ENCODE measurements around the gene ASIC2.

DNA sequence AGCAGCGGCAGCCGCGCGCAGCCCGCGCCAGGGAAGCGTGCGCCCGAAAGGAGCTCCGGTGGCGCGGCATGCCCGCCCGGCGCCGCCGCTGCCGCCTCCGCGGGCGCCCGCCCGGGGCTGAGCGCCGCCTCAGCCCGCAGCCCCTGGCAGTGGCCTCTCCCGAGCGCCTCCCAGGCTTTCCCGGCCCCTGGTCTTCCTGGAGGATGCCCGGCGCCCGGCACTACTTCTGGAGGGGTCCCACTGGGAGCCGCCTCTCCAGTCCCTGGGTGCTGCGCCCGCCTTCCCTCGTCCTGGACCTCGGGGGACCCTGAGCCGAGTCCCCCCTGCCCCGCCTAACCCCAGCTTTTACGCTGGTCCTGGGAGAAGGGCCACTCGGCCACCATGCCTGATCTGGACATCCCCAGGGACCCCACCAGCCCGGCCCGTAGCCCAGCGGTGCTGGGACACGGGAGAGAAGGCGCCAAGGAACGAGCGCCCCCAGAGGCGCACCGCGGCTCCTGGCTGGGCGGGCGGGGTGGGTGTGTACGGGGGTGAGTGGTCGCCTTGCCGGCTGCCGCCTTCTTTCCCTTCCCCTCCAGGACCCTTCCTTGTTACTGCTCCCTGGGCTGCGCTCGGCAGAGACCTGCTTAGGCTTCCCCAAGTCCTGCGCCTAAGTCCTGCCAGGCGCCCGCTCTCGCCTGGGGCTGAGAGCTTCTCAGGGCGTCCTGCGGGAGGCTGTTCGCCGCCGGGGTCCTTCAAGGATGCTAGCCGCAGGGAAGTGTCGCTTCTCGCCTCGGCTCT lies 704 bp downstream of the ASIC2 start:
- TF ChIP-seq ZFP3 (CRISPR knock-in tag; IDR thresholded peaks at IDR 0.05), result no peak
- TF ChIP-seq ZC3H10 (CRISPR knock-in tag; IDR thresholded peaks at IDR 0.05), result no peak

All from SK-N-SH treated with all-trans-retinoic acid at 6 μM for 48 hours (cell line).